ENCODE data around the gene RRAGD. TPM values are rescaled to one million over a fixed set of nuclear protein-coding genes. Genes with fewer than 3 reads are reported as not detected.
"Not testable (repeated sequence)": the region's sequence is repeated elsewhere in the genome, so short reads cannot be mapped to it uniquely, and the experiment has no call there.

The RRAGD gene
- total and polyA plus RNA-seq, 2 donors (not counting 1 experiment from before 2014, with no cell fraction given) = 0.27 to 4.5 TPM

GRCh38 chr6:89398762-89399525, 13.1 kb downstream of the RRAGD start:
- no peak for TF ChIP-seq EZH2 (IDR thresholded peaks at IDR 0.05; ENCODE audit: borderline replicate concordance, insufficient read depth, low read depth, low read length, poor library complexity, severe bottlenecking)
- TF ChIP-seq CTCF (IDR thresholded peaks at IDR 0.05) = no peak
- H3K4me2 ChIP-seq (replicated peaks; ENCODE audit: low read depth, low read length, poor library complexity, severe bottlenecking) = no peak overlapping the region
- H3K4me1 Mint-ChIP-seq = no peaks in the 10 kb centered on the region
- intact Hi-C loops (cut with micrococcal nuclease) = no loop called here
- no peak overlapping the region for H3K4me3 Mint-ChIP-seq
- no peak overlapping the region for H2AFZ ChIP-seq (ENCODE audit: insufficient read depth, low read depth, low read length, poor library complexity, severe bottlenecking)
- ATAC-seq (ENCODE audit: low read depth) (no peak), DNase-seq (no peak)
- WGBS (ENCODE audit: insufficient coverage) = 100% methylated on average over 2 of the region's 7 CpGs
- H3K27me3 Mint-ChIP-seq = peaks cover 4% of the 10 kb centered on the region
- no peak overlapping the region for H3K9ac ChIP-seq (ENCODE audit: low read length)
- ChIA-PET POLR2A (no interaction called here), CTCF (interaction anchor here (1.3 kb wide), 1 partner anchor 27 kb away, joined by 3 read pairs; no protein-coding TSS in a partner anchor)
- H3K4me1 ChIP-seq (ENCODE audit: control insufficient read depth in 2 of 2, insufficient read depth in 2 of 2, low read length in 2 of 2) = no peaks in the 10 kb centered on the region
- H4K20me1 ChIP-seq (ENCODE audit: control insufficient read depth, insufficient read depth, low read length, poor library complexity, severe bottlenecking) = no peaks in the 10 kb centered on the region
- no peaks in the 10 kb centered on the region for H3K9me3 ChIP-seq (ENCODE audit: control extremely low read depth in 1 of 3, control insufficient read depth in 2 of 3, insufficient read depth in 1 of 3, low read length in 2 of 3)
- H3K79me2 ChIP-seq (ENCODE audit: control insufficient read depth, insufficient read depth, low read length) = no peaks in the 10 kb centered on the region
- no peak overlapping the region for H3K4me3 ChIP-seq (ENCODE audit: control extremely low read depth in 1 of 5, extremely low read depth in 1 of 5, insufficient read depth in 1 of 5, low read depth in 2 of 5, low read length in 4 of 5)
- no peaks in the 10 kb centered on the region for H3K27me3 ChIP-seq (replicated peaks in 1 of 4; ENCODE audit: control extremely low read depth in 1 of 4, control insufficient read depth in 3 of 4, insufficient read depth in 4 of 4, low read length in 3 of 4)
- no peak overlapping the region for H3K27ac ChIP-seq (ENCODE audit: low read length in 2 of 2)
- H3K36me3 ChIP-seq (replicated peaks in 1 of 2; ENCODE audit: control extremely low read depth in 1 of 2, control insufficient read depth in 1 of 2, extremely low read depth in 1 of 2, insufficient read depth in 2 of 2, low read length in 1 of 2) = no peaks in the 10 kb centered on the region
- no peaks in the 10 kb centered on the region for H3K9me3 Mint-ChIP-seq (ENCODE audit: insufficient read depth)
- H3K27ac Mint-ChIP-seq = no peak overlapping the region

- H3K4me1 ChIP-seq (ENCODE audit: control insufficient read depth in 2 of 2, insufficient read depth in 2 of 2, low read length in 2 of 2); ATAC-seq (ENCODE audit: low read depth); H3K27ac ChIP-seq (ENCODE audit: low read length in 2 of 2); H3K27me3 ChIP-seq (replicated peaks in 1 of 4; ENCODE audit: control extremely low read depth in 1 of 4, control insufficient read depth in 3 of 4, insufficient read depth in 4 of 4, low read length in 3 of 4); intact Hi-C loops (cut with micrococcal nuclease); H3K4me1 Mint-ChIP-seq; CTCF ChIA-PET; DNase-seq; H3K79me2 ChIP-seq (ENCODE audit: control insufficient read depth, insufficient read depth, low read length); H4K20me1 ChIP-seq (ENCODE audit: control insufficient read depth, insufficient read depth, low read length, poor library complexity, severe bottlenecking); H3K27me3 Mint-ChIP-seq; H3K27ac Mint-ChIP-seq; H3K9ac ChIP-seq (ENCODE audit: low read length); H3K36me3 ChIP-seq (replicated peaks in 1 of 2; ENCODE audit: control extremely low read depth in 1 of 2, control insufficient read depth in 1 of 2, extremely low read depth in 1 of 2, insufficient read depth in 2 of 2, low read length in 1 of 2); H3K4me3 Mint-ChIP-seq; H3K9me3 ChIP-seq (ENCODE audit: control extremely low read depth in 1 of 3, control insufficient read depth in 2 of 3, insufficient read depth in 1 of 3, low read length in 2 of 3); H3K9me3 Mint-ChIP-seq (ENCODE audit: insufficient read depth); H2AFZ ChIP-seq (ENCODE audit: insufficient read depth, low read depth, low read length, poor library complexity, severe bottlenecking); POLR2A ChIA-PET; H3K4me2 ChIP-seq (replicated peaks; ENCODE audit: low read depth, low read length, poor library complexity, severe bottlenecking); H3K4me3 ChIP-seq (ENCODE audit: control extremely low read depth in 1 of 5, extremely low read depth in 1 of 5, insufficient read depth in 1 of 5, low read depth in 2 of 5, low read length in 4 of 5): not testable (repeated sequence)
- 67% methylated on average over 1 of the region's 4 CpGs for WGBS (ENCODE audit: insufficient coverage)
These were observed 14.2 kb downstream of the RRAGD start for GRCh38 chr6:89397884-89398283.

All from B cell (primary cell).